SU-DHL-6 (cell line): ENCODE measurements around the gene TMCC2.

Source experiments
- H2AFZ ChIP-seq: fragments of 200-600 bp; sonication (generic); 2 replicates; pipeline ENCODE4 v1.6.1; 2014; ENCODE audit warnings: low read depth, mild to moderate bottlenecking, moderate library complexity, mixed read lengths, antibody characterized with exemption, low read length; ENCODE audit not compliant: severe bottlenecking
- H3F3A ChIP-seq: fragments of 200-600 bp; shearing (Covaris generic); 2 replicates; pipeline ENCODE4 v1.6.0; 2016; ENCODE audit warnings: antibody characterized with exemption, mild to moderate bottlenecking; ENCODE audit not compliant: insufficient read depth
- H3K27ac ChIP-seq: fragments of 200-600 bp; sonication (generic); 2 replicates; pipeline ENCODE4 v1.5.1; 2016; ENCODE audit warnings: low read depth, mild to moderate bottlenecking, low read length, moderate library complexity, mixed read lengths
- H3K27me3 ChIP-seq: fragments of 200-600 bp; sonication (generic), shearing (Covaris generic); 2 replicates; pipeline ENCODE4 v1.6.0; 2014; ENCODE audit warnings: mild to moderate bottlenecking, low read length
- H3K36me3 ChIP-seq: fragments of 200-600 bp; sonication (generic); 2 replicates; pipeline ENCODE4 v1.6.1; 2014; ENCODE audit warnings: mild to moderate bottlenecking, low read length, mixed read lengths
- H3K4me2 ChIP-seq: fragments of 300-600, 200-600 bp; shearing (Covaris generic), sonication (generic); 2 replicates; pipeline ENCODE4 v1.6.0; 2014; ENCODE audit warnings: low read length, low read depth, mild to moderate bottlenecking; ENCODE audit not compliant: poor library complexity, severe bottlenecking
- H3K4me3 ChIP-seq: fragments of 200-600 bp; sonication (generic); 2 replicates; pipeline ENCODE4 v1.5.1; 2014; ENCODE audit warnings: antibody characterized with exemption, low read length, mild to moderate bottlenecking, mixed read lengths; ENCODE audit not compliant: insufficient read depth, poor library complexity, severe bottlenecking
- H3K79me2 ChIP-seq: fragments of 200-600 bp; sonication (generic); 2 replicates; pipeline ENCODE4 v1.6.1; 2014; ENCODE audit warnings: mild to moderate bottlenecking, low read length, moderate library complexity; ENCODE audit not compliant: insufficient read depth
- H3K9ac ChIP-seq: fragments of 200-600 bp; sonication (generic); 2 replicates; pipeline ENCODE4 v1.7.0; 2014; ENCODE audit warnings: mild to moderate bottlenecking, low read length
- H3K9me2 ChIP-seq: fragments of 200-600 bp; sonication (generic); replicated peaks from 2 replicates; pipeline ENCODE4 v1.6.1; 2014; ENCODE audit warnings: low read length; ENCODE audit not compliant: insufficient read depth
- H3K9me3 ChIP-seq: fragments of 200-600 bp; sonication (generic); 2 replicates; pipeline ENCODE4 v1.6.1; 2014; ENCODE audit warnings: low read length, mixed read lengths; ENCODE audit not compliant: insufficient read depth
- H4K20me1 ChIP-seq: fragments of 200-600 bp; sonication (generic); 2 replicates; pipeline ENCODE4 v1.6.1; 2014; ENCODE audit warnings: low read depth, mild to moderate bottlenecking, antibody characterized with exemption, low read length, moderate library complexity, mixed read lengths
- EZH2phosphoT487 ChIP-seq: fragments of 200-600 bp; sonication (generic), shearing (Covaris generic); conservative IDR thresholded peaks from 2 replicates; pipeline ENCODE4 v1.6.1; 2018; ENCODE audit warnings: mild to moderate bottlenecking, antibody characterized with exemption, low read length, moderate library complexity, mixed read lengths
- TF ChIP-seq, protein P1 (sequence below): fragments of 200-600 bp; sonication (generic); IDR thresholded peaks from one replicate; pipeline ENCODE4 v1.5.1; 2017; ENCODE audit warnings: antibody characterized with exemption, mild to moderate bottlenecking, low read length, moderate library complexity; ENCODE audit not compliant: insufficient read depth, poor library complexity, severe bottlenecking

TMCC2 gene

DNA sequence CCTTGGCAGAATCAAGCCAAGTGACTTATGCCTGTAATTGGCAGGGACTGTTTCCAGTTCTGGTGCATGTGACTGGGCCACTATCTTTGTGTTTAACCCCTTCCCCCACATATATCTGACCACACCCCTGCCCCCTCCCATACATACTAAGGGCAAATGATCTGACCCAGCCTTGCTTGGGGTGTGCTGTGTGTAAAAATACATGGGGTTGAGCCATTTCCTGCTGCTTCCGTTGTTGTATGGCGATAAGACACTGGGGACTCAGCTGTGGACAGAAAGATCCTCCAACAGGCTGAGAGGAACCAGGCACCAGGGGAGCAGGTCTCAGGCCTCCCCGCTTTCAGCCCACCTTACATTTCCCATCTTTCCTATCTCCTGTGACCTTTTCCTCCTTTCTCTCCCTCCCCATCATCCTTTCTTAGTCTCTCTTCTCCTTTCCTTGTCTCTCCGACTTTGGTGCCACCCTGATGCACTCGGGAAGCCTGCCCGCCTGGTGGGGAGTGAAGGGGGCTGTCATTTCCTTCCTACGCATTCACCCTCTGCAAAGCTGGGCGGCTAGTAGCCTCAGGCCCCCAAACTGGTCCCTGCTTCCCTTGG, 39.7 kb downstream of the TMCC2 start:
- Histone ChIP-seq H3K79me2 (no peaks in the 10 kb centered on the region), H3K27ac (no peak overlapping the region), H3K9me2 (no peaks in the 10 kb centered on the region), H2AFZ (no peak overlapping the region), H3K9ac (no peak overlapping the region), H3K4me3 (no peak overlapping the region), H3K27me3 (no peaks in the 10 kb centered on the region), H3K36me3 (no peaks in the 10 kb centered on the region), H3F3A (no peaks in the 10 kb centered on the region), H3K9me3 (no peaks in the 10 kb centered on the region), H3K4me2 (no peak overlapping the region), H4K20me1 (no peaks in the 10 kb centered on the region)
- TF ChIP-seq, protein P1, sequence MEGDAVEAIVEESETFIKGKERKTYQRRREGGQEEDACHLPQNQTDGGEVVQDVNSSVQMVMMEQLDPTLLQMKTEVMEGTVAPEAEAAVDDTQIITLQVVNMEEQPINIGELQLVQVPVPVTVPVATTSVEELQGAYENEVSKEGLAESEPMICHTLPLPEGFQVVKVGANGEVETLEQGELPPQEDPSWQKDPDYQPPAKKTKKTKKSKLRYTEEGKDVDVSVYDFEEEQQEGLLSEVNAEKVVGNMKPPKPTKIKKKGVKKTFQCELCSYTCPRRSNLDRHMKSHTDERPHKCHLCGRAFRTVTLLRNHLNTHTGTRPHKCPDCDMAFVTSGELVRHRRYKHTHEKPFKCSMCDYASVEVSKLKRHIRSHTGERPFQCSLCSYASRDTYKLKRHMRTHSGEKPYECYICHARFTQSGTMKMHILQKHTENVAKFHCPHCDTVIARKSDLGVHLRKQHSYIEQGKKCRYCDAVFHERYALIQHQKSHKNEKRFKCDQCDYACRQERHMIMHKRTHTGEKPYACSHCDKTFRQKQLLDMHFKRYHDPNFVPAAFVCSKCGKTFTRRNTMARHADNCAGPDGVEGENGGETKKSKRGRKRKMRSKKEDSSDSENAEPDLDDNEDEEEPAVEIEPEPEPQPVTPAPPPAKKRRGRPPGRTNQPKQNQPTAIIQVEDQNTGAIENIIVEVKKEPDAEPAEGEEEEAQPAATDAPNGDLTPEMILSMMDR: no peak
- no peak for TF ChIP-seq EZH2phosphoT487

DNA sequence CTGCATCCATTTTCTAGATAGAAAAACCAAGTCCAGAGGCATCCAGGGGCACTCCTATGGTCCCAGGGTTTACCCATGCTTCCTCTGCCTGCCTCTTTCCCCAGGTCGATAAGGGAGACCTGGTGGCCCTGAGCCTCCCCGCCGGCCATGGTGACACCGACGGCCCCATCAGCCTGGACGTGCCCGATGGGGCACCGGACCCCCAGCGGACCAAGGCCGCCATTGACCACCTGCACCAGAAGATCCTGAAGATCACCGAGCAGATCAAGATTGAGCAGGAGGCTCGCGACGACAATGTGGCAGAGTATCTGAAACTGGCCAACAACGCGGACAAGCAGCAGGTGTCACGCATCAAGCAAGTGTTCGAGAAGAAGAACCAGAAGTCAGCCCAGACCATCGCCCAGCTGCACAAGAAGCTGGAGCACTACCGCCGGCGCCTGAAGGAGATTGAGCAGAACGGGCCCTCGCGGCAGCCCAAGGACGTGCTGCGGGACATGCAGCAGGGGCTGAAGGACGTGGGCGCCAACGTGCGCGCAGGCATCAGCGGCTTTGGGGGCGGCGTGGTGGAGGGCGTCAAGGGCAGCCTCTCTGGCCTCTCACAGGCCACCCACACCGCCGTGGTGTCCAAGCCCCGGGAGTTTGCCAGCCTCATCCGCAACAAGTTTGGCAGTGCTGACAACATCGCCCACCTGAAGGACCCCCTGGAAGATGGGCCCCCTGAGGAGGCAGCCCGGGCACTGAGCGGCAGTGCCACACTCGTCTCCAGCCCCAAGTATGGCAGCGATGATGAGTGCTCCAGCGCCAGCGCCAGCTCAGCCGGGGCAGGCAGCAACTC, 41.3 kb downstream of the TMCC2 start:
- no peak for TF ChIP-seq EZH2phosphoT487
- TF ChIP-seq, protein P1: no peak
- H2AFZ ChIP-seq: no peak overlapping the region

DNA sequence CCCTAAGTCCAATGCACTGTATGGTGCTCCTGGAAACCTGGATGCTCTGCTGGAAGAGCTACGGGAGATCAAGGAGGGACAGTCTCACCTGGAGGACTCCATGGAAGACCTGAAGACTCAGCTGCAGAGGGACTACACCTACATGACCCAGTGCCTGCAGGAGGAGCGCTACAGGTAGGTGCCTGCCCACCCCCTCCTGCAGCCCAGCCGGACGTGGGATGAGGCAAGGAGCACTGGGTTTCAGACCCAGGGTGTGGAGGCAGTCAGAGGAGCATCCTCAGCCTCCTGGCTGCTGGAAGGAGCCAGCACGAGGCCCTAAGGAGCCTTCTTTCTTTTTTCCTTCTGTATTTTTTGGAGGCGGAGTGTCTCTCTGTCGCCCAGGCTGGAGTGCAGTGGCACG, 42.0 kb downstream of the TMCC2 start:
- H3K79me2 ChIP-seq: no peaks in the 10 kb centered on the region
- H3K9me2 ChIP-seq: no peaks in the 10 kb centered on the region
- H3K9me3 ChIP-seq: no peaks in the 10 kb centered on the region
- H3F3A ChIP-seq: peaks cover 7% of the 10 kb centered on the region; the same call in 1 of the 2 replicates
- no peak overlapping the region for H3K9ac ChIP-seq
- H3K36me3 ChIP-seq: no peaks in the 10 kb centered on the region
- no peak overlapping the region for H3K4me2 ChIP-seq
- H2AFZ ChIP-seq: no peak overlapping the region
- no peaks in the 10 kb centered on the region for H4K20me1 ChIP-seq
- TF ChIP-seq EZH2phosphoT487: no peak
- TF ChIP-seq, protein P1: no peak
- no peaks in the 10 kb centered on the region for H3K27me3 ChIP-seq
- no peak overlapping the region for H3K27ac ChIP-seq
- H3K4me3 ChIP-seq: no peak overlapping the region

More for the DNA sequence above, 41.3 kb downstream of the TMCC2 start:
- Histone ChIP-seq H3K9me2 (no peaks in the 10 kb centered on the region), H3K4me2 (no peak overlapping the region), H3K36me3 (no peaks in the 10 kb centered on the region), H3K9ac (no peak overlapping the region), H4K20me1 (no peaks in the 10 kb centered on the region), H3K27me3 (no peaks in the 10 kb centered on the region), H3K4me3 (no peak overlapping the region), H3K79me2 (no peaks in the 10 kb centered on the region), H3F3A (peaks cover 3% of the 10 kb centered on the region; the same call in 1 of the 2 replicates), H3K9me3 (no peaks in the 10 kb centered on the region), H3K27ac (no peak overlapping the region)
